ENCODE results near the gene MPZL2. TPM values are rescaled to one million over a fixed set of nuclear protein-coding genes. Genes with fewer than 3 reads are reported as not detected.

MPZL2 gene
- total and polyA plus RNA-seq, 9 of the 15 experiments (the other 6 are each of a cell fraction or from before 2014, with no cell fraction given): 0.09 to 0.28 (median 0.18) TPM; not detected in 2

DNA sequence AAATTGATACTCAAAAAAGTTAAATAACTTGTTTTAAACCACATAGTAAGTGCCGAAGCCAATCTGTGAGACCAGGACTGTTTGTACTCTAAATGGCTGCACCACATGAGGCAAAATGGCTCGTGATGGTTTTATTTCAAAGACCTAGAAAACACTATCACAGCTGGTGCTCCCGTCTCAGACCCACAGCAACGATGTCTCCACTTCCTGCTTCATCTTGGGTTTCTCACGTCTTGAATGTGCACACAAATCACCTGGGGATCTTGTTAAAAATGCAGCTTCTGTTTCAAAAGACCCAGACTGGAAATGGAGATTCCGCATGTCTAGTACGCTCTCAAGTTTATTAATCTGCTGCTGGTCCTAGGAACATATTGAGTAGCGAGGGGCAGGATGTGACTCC is 41.6 kb upstream of the MPZL2 start:
- Histone ChIP-seq H3K36me3 (ENCODE audit: control insufficient read depth, insufficient read depth, low read length) (no peaks in the 10 kb centered on the region), H3K4me2 (ENCODE audit: insufficient read depth, low read length) (no peak overlapping the region), H3K9me3 (replicated peaks; ENCODE audit: control insufficient read depth, insufficient read depth, low read depth, low read length) (no peaks in the 10 kb centered on the region), H4K20me1 (replicated peaks; ENCODE audit: control insufficient read depth, insufficient read depth, low read length) (no peaks in the 10 kb centered on the region), H3K27ac (ENCODE audit: extremely low read depth, low read depth, low read length) (no peak overlapping the region), H3K79me2 (ENCODE audit: control insufficient read depth, insufficient read depth, low read length) (no peaks in the 10 kb centered on the region), H3K9me1 (ENCODE audit: control insufficient read depth, insufficient read depth, low read length) (no peaks in the 10 kb centered on the region), H3K4me1 (replicated peaks in 1 of 2; ENCODE audit: control insufficient read depth in 2 of 2, insufficient read depth in 2 of 2, low read length in 2 of 2) (no peaks in the 10 kb centered on the region; a peak in 1 of 5 replicates), H3K9ac (ENCODE audit: insufficient read depth in 1 of 2, low read depth in 2 of 2, low read length in 2 of 2) (no peak overlapping the region), H3K4me3 (no peak overlapping the region), H3K27me3 (ENCODE audit: control insufficient read depth in 2 of 2, insufficient read depth in 2 of 2, low read length in 2 of 2) (peaks cover 4 to 8% of the 10 kb centered on the region in 2 experiments; a peak in 3 of 5 replicates), H2AFZ (ENCODE audit: low read depth, low read length) (peak overlapping the region; percentile 60)
- WGBS (ENCODE audit: insufficient coverage, low coverage, missing lambda C conversion rate): 53% methylated on average over 8 of the region's 8 CpGs
- FAIRE-seq (no peak), ATAC-seq (no peak), DNase-seq (ENCODE audit: extremely low read depth in 1 of 4, low spot score in 3 of 4) (no peak)
- intact Hi-C loops (cut with micrococcal nuclease) (no loop called here), in situ Hi-C loops (cut with MboI) (no loop called here)
- BruUV-seq (replicated peaks): no TSS peak
- ChIA-PET CTCF (ENCODE audit: low intra/inter-chr PET ratio) (no interaction called here), POLR2A (no interaction called here)
- TF ChIP-seq YY1 (IDR thresholded peaks at IDR 0.05; ENCODE audit: borderline replicate concordance in 1 of 3, control insufficient read depth in 1 of 3, extremely low read depth in 1 of 3, insufficient read depth in 3 of 3, insufficient read length in 1 of 3, insufficient replicate concordance in 2 of 3, low read depth in 1 of 3, low read length in 2 of 3) (peak in 1 of 3 experiments; percentile 21), KLF1 (tag; IDR thresholded peaks at IDR 0.05) (no peak)

GRCh38 chr11:118304568-118305248 is 40.6 kb upstream of the MPZL2 start, which contains the start of gene CD3E:
Gene CD3E (plus strand): TSS chr11:118304730. CDS start chr11:118304953, 223 bp downstream.
- H3K79me2 ChIP-seq (ENCODE audit: control insufficient read depth, insufficient read depth, low read length): no peaks in the 10 kb centered on the region
- DNase-seq (ENCODE audit: extremely low read depth in 1 of 4, low spot score in 3 of 4) (no peak), ATAC-seq (peak; percentile 49), FAIRE-seq (no peak)
- H3K27me3 ChIP-seq (ENCODE audit: control insufficient read depth in 2 of 2, insufficient read depth in 2 of 2, low read length in 2 of 2): peaks cover 7 to 10% of the 10 kb centered on the region in 2 experiments; a peak in 3 of 5 replicates
- H3K9me1 ChIP-seq (ENCODE audit: control insufficient read depth, insufficient read depth, low read length): no peaks in the 10 kb centered on the region
- WGBS (ENCODE audit: insufficient coverage, low coverage, missing lambda C conversion rate): 42% methylated on average over 7 of the region's 8 CpGs
- H3K27ac ChIP-seq (ENCODE audit: extremely low read depth, low read depth, low read length): no peak within 1 kb of the TSS
- H2AFZ ChIP-seq (ENCODE audit: low read depth, low read length): peak within 1 kb of the TSS; percentile 60
- H3K4me1 ChIP-seq (replicated peaks in 1 of 2; ENCODE audit: control insufficient read depth in 2 of 2, insufficient read depth in 2 of 2, low read length in 2 of 2): no peaks in the 10 kb centered on the region; a peak in 1 of 5 replicates
- no peaks in the 10 kb centered on the region for H3K9me3 ChIP-seq (replicated peaks; ENCODE audit: control insufficient read depth, insufficient read depth, low read depth, low read length)
- in situ Hi-C loops (cut with MboI): no loop called here
- H3K36me3 ChIP-seq (ENCODE audit: control insufficient read depth, insufficient read depth, low read length): no peaks in the 10 kb centered on the region
- BruUV-seq (replicated peaks): no TSS peak
- no peaks in the 10 kb centered on the region for H4K20me1 ChIP-seq (replicated peaks; ENCODE audit: control insufficient read depth, insufficient read depth, low read length)
- H3K4me2 ChIP-seq (ENCODE audit: insufficient read depth, low read length): no peak within 1 kb of the TSS
- H3K9ac ChIP-seq (ENCODE audit: insufficient read depth in 1 of 2, low read depth in 2 of 2, low read length in 2 of 2): no peak within 1 kb of the TSS; a peak in 1 of 4 replicates
- intact Hi-C loops (cut with micrococcal nuclease): no loop called here
- ChIA-PET CTCF (ENCODE audit: low intra/inter-chr PET ratio) (no interaction called here), POLR2A (no interaction called here)
- TF ChIP-seq SREBF2 (CRISPR knock-in tag; IDR thresholded peaks at IDR 0.05) (no peak), GABPA (tag; conservative IDR thresholded peaks at IDR 0.05; ENCODE audit: low read depth) (0 out of 2 replicates have a peak, but pooled peaks have one; percentile 33)
- no peak within 1 kb of the TSS for H3K4me3 ChIP-seq

Data from K562 (cell line).